ENCODE measurements around the gene ITPR3.

ITPR3 gene

GRCh38 chr6:33726696-33727095, 105.6 kb downstream of the ITPR3 start:
- no peak for DNase-seq (ENCODE audit: low read depth)
- TF ChIP-seq CTCF (conservative IDR thresholded peaks at IDR 0.05; ENCODE audit: low read depth, low read length), result no peak
- H3K4me3 ChIP-seq (ENCODE audit: low read length), result no peak overlapping the region

GRCh38 chr6:33727126-33727525, 106.0 kb downstream of the ITPR3 start:
- DNase-seq (ENCODE audit: low read depth), result no peak
- no peak overlapping the region for H3K4me3 ChIP-seq (ENCODE audit: low read length)
- no peak for TF ChIP-seq CTCF (conservative IDR thresholded peaks at IDR 0.05; ENCODE audit: low read depth, low read length)

- no peak overlapping the region for H3K4me3 ChIP-seq (ENCODE audit: low read length)
- TF ChIP-seq CTCF (conservative IDR thresholded peaks at IDR 0.05; ENCODE audit: low read depth, low read length), result no peak
Measured at GRCh38 chr6:33727932-33728331, 106.8 kb downstream of the ITPR3 start.

GRCh38 chr6:33728438-33728837, 107.3 kb downstream of the ITPR3 start:
- TF ChIP-seq CTCF (conservative IDR thresholded peaks at IDR 0.05; ENCODE audit: low read depth, low read length), result no peak
- DNase-seq (ENCODE audit: low read depth), result no peak
- no peak overlapping the region for H3K4me3 ChIP-seq (ENCODE audit: low read length)

More at GRCh38 chr6:33727932-33728331, 106.8 kb downstream of the ITPR3 start:
- no peak for DNase-seq (ENCODE audit: low read depth)

GRCh38 chr6:33729059-33729458, 107.9 kb downstream of the ITPR3 start:
- TF ChIP-seq CTCF (conservative IDR thresholded peaks at IDR 0.05; ENCODE audit: low read depth, low read length), result no peak
- no peak for DNase-seq (ENCODE audit: low read depth)
- H3K4me3 ChIP-seq (ENCODE audit: low read length), result no peak overlapping the region

- no peak for TF ChIP-seq CTCF (conservative IDR thresholded peaks at IDR 0.05; ENCODE audit: low read depth, low read length)
- DNase-seq (ENCODE audit: low read depth), result no peak
Measured at GRCh38 chr6:33730611-33731010, 109.5 kb downstream of the ITPR3 start.

GRCh38 chr6:33731035-33731434, 109.9 kb downstream of the ITPR3 start:
- TF ChIP-seq CTCF (conservative IDR thresholded peaks at IDR 0.05; ENCODE audit: low read depth, low read length), result no peak
- no peak for DNase-seq (ENCODE audit: low read depth)
- H3K4me3 ChIP-seq (ENCODE audit: low read length), result no peak overlapping the region

More at GRCh38 chr6:33730611-33731010, 109.5 kb downstream of the ITPR3 start:
- no peak overlapping the region for H3K4me3 ChIP-seq (ENCODE audit: low read length)
